Measurements from ENCODE around the gene MTG1. TPM values are rescaled to one million over a fixed set of nuclear protein-coding genes. Genes with fewer than 3 reads are reported as not detected.
A peak's percentile ranks its signal among the peaks of the same experiment; 100 is the strongest.

MTG1 gene, protein sequence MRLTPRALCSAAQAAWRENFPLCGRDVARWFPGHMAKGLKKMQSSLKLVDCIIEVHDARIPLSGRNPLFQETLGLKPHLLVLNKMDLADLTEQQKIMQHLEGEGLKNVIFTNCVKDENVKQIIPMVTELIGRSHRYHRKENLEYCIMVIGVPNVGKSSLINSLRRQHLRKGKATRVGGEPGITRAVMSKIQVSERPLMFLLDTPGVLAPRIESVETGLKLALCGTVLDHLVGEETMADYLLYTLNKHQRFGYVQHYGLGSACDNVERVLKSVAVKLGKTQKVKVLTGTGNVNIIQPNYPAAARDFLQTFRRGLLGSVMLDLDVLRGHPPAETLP
- 10 to 100 TPM; 18.8 to 23.2 TPM for total RNA-seq
- long read RNA-seq, transcript MTG1-201 (11 exons, 1,560 nt), result major isoform, 32 of 43 reads
- long read RNA-seq, partial matches to known transcripts, result 2 of 43 reads
- long read RNA-seq, other reads (novel, unspliced or antisense), result 6 of 43 reads

DNA sequence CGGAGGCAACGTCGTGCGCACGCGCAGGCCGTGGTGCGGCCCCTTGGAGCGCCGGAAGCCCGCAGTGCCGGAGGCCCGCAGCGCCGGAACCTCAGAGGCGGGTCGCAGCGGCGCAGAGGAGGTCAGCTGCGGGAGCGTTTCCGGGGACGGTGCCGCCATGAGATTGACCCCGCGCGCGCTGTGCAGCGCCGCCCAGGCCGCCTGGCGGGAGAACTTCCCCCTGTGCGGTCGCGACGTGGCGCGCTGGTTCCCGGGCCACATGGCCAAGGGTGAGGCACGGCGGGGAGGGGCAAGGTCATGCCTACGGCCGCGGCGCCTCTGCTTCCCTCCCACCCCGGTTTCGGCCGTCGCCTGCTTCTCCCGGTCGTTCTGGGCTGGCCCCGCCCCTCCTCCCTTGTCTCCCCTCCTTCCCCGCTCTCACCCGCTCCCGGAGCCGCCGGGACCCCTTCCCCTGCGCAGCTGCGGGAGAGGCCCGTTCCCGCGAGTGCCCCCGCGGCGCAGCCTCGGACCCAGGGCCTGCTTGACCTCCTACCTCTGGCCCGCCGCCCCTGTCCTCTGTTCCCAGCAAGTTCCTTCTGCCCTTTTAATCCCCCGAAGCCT lies at the start of gene MTG1:
Gene MTG1, plus strand, starts transcription at position 94 of the 600 bp plus-strand sequence. Its CDS starts 64 bp downstream, at position 158.
- ATAC-seq (peak; percentile 97 to 99), DNase-seq (peak; percentile 96)
- intact Hi-C loops (cut with DNase I), result loop anchor here in 1 of 2 donors (2.0 kb wide), 1 partner anchor 65 kb away; no protein-coding TSS in a partner anchor

DNA sequence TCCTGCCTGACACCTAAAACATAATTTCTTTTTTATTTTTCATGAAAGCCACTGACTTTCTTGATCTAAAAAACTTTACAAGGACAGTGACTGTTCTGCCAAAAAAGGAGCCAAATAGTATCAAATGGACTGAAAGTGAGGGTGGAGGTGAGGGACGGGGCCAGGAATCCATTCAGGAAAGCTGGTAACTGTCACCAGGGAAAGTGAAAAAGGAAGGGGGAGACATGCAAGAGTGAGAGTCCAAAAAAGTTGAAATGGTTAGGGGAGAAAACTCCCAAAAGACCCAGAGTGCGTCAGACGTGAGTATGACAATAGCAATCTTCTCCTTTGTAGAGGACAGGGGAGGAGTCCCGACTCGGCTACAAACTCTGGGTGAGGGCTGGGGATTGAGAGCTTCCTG lies 49.7 kb upstream of the MTG1 start:
- ATAC-seq, result no peak
- DNase-seq, result no peak
- intact Hi-C loops (cut with DNase I), result no loop called here

DNA sequence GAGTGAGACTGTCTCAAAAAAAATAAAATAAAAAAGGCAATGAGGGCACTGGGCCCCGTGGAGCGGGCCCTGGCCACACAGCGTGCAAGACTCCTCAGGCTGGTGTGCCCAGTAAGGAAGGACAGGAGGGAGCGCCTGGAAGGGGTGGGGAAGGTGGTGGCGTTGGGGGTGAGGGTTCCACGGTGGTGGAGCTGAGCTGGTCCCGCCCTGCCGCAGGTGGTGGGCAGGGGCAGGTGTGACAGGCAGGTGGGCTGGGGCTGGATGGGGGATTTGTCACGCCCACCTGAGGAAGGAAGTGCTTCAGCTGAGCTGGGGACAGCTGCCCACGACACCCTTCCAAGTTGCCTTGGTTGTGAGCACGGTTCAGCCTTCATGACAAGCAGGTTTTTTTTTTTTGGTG lies 47.5 kb upstream of the MTG1 start:
- intact Hi-C loops (cut with DNase I), result no loop called here
- ATAC-seq (no peak), DNase-seq (no peak)

DNA sequence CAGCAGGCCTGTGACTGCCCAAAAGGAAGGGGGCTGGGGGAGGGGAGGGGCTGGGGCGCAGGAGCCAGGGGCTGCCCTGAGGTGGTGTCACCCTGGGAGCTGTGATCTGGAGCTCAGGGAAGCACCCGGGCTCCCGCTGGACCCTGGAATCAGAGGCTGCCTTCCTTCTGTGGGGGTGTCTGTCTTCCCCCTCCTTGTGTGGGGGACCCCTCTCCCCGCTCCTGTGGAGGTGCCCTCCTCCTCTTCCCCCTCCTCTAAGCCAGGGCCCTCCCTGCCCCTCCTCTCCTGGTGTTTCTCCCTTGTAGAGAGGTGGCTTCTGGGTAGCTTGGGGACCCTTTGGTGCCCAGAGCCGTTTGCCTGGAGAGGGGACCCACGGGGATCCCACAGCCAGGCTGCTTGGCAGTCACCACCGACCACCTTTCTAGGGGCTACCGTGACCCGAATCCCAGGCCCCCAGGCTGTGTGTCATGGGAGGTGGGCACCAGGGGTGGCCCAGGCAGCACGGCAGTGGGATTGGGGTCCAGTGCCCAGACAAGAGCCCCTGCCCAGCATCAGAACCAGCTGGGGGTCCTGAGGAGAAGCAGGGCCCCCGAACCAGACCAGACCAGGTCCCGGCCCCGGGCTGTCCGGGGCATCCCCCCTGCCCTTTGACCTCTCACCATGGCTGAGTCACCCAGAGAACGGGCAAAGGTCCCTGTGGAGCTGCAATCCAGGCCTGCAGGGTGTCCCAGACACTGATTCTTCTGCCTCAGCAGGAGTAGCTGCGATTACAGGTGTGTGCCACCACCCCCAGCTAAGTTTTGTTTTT lies 46.0 kb upstream of the MTG1 start:
- intact Hi-C loops (cut with DNase I), result no loop called here
- no peak for ATAC-seq
- DNase-seq, result no peak

DNA sequence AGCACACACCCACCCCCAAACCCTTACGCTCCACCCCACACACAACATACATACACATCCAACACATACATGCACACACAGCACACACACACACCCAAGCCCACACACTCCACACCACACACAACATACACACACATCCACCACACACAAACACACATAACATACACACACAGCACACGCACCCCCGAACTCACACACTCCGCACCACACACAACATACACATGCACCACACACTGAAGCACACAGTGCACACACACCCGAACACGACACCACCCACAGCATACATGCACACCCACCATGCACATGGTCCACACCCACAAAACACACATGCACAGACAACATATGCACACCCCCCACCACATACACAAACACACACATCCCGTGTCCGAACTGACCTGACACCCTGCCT lies 44.8 kb upstream of the MTG1 start:
- ATAC-seq (no peak), DNase-seq (no peak)
- intact Hi-C loops (cut with DNase I), result no loop called here

DNA sequence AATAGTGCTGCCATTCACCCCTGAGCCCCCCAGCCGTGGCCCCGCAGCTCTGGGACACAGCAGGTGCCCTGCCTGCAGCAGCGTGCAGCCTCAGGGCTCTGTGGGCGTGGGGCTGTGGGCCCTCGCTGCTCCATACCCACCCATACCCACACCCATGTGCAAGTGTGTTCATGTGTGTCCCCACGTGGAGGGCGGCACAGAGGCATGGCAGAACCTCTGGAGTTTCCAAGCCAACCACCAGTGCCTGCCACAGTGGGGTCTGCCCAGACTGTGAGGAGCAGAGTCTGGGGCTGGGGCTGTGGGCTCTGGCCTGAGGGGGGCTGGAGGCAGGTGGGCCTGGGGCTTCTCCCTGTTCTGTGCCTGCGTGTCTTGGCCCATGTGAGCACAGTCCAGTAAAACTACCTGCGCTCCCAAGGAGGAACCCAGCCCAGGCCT lies 44.4 kb upstream of the MTG1 start:
- DNase-seq, result no peak
- intact Hi-C loops (cut with DNase I), result no loop called here

DNA sequence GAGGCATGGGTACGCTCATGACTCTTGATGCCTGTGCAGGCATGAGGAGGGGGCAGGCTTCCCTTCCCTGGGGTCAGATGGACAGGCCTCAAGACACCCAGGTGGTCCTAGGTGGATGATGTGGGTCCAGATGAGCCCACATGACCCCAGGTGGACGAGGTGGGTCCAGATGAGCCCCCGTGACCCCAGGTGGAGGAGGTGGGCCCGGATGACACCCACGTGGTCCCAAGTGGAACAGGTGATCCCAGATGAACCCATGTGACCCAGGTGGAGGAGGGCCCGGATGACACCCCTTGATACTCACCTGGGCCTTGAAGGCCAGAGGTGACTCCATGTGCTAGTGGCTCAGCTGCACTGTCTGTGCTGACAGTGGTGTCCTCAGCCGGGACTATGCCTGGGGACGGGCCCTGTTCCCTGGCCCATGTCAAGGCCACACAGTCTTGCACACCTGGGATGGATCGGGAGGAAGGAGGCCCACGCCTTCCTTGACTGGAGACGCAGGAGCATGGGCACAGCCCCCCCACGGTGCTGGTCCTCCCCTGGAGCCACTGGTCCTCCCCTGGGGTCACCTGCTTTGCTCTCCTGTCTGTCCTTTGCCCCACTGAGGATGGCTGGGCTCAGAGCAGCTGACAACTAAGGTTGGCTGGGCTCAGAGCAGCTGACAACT lies 43.5 kb upstream of the MTG1 start:
- ATAC-seq, result no peak
- intact Hi-C loops (cut with DNase I), result no loop called here
- no peak for DNase-seq

More for the DNA sequence above, 44.4 kb upstream of the MTG1 start:
- ATAC-seq, result no peak

DNA sequence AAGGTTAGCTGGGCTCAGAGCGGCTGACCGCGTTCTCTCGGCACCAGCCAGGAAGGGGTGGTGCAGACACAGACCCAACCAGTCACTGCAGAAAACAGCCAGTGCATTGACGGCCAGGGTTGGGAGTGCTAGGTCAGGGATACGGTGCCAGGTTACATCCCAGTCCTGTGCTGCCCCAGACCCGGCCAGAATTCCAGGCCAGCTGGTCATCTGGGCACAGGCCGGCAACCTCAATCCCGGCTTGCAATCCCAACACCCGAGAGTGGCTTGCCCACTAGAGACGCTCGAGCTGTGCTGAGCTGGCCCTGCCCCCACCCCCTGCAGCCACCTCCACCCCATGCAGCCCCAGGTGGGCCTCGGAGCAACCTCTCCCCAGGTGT lies 43.0 kb upstream of the MTG1 start:
- intact Hi-C loops (cut with DNase I), result no loop called here
- DNase-seq (no peak), ATAC-seq (no peak)

DNA sequence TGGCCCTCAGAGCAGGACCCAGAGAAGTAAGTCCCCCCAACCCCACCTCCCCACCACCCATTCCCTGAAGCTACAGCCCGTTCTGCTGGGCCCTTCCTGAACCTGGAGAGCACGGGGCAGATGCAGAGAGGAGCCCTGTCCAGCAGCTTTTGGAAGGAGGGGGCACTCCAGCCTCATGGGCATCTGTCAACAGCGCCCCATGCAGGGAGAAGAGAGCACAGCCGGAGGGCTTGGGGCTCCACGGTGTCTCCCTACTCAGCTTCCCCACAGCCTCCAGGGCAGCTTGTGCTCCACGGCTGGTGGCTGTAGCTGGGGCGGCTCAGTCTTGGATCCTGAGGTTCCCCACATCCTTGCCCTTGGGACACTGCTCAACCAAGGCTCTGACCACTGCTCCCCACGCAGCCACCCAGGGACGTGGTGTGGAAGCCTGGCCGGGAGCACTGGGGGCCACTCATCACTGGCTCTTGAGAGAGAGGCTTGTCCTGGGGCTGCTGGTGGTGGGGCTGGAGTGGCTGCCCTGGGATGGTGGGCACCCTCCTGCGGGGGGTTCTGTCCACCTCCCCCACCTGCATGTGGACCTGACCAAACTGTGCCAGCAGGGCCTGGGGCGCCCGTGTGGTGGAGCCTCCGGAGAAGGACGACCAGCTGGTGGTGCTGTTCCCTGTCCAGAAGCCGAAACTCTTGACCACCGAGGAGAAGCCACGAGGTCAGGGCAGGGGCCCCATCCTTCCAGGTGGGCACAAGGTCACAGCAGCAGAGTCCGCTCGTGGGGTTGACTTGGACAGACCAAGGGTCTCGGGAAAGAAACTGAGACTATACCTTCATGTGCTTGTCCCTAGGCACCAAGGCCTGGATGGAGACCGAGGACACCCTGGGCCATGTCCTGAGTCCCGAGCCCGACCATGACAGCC lies 42.3 kb upstream of the MTG1 start:
- ATAC-seq, result peak in 1 of 2 donors; percentile 5
- DNase-seq, result no peak

DNA sequence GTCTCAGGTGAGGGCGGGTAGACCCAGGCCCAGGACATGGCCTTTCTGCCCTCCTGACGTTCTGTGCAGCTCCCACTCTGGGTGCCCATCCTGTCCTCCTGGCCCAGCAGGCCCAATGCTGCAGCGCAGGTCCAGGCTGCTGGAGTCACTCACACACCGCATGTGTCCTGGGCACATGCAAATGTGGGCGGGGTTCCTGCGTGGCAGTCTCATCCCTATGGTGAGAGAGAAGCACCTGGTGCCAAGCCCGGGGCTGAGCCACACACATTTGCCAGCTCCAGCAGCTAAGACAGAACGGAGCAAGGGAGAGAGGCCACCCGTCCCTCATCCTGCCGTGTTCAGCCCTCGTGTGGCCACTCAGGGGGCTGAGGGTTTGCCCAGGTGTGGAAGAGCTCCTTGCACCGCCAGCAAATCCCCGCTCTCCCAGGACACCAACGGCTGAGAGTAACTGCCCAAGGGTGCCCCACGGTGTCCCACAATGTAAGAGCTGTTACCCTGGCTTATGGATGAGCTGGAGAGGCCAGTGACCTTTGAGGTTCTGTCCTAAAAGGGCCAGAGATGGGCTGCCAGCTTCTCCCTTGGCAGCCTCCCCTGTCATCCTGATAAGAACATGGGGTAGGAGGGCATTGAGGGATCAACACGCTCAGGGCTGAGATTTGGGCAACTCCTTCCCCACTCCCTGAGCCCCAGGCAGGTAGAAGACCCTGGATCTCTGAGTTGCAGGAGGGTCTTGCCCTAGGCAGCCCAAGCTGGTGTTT lies 40.6 kb upstream of the MTG1 start:
- DNase-seq (no peak), ATAC-seq (no peak)
- intact Hi-C loops (cut with DNase I), result no loop called here

More for the DNA sequence above, 42.3 kb upstream of the MTG1 start:
- intact Hi-C loops (cut with DNase I), result no loop called here

DNA sequence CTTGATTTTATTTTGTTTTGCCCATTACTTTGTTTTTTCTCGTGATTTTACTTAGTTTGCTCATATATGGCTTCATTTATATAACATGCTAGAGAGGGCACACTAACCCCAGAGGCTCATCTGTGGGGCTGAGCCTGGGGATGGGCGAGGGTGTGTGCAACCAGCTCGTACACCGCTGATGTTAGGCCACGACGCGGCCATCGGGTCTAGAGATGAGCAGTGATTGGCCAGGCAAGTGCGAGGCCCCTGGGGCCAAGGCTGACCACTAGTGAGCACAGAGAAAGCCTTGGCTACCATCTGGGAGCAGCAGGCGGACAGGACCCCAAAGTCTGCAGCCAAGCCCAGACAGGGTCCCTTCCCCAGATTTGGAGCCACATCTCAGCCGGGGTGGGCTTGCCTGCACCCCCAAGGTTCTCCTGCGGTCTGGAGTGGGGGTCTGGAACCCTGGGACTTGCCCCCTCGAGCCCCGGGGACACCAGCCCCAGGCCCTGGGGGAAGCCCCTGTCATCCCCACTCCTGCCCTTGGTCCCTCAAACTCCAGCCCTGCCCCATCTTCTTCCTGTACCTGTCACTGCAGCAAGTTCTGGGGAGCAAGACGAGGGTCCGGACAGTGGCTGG lies 39.9 kb upstream of the MTG1 start:
- intact Hi-C loops (cut with DNase I), result no loop called here
- no peak for DNase-seq
- no peak for ATAC-seq

DNA sequence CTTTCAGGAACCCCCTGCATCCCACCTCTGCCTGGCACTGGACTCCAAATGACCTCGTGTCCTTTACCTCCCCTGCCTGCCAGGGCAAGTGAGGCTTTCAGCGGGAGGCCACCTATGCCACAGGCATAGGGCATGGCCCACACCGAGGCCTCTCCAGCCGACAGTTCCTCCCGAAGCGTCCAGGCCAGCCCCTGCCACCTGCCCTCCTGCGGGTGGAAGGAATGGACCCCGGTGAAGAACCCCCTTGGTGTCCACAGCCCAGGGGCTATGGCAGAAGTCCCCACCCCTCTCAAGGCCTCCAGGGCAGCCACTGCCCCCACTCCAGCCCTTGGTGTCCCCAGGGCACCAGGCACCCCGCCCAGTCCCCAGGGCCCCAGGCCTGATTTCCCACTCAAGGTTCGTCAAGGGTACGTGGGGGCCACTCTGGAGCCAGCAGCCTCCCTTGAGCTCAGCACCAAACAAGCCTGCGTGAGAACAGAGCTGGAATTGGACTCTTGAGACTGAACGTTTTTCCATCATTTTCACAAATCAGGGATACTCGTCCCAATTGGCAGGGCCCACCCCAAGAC lies 39.2 kb upstream of the MTG1 start:
- ATAC-seq, result no peak
- no peak for DNase-seq
- intact Hi-C loops (cut with DNase I), result no loop called here

DNA sequence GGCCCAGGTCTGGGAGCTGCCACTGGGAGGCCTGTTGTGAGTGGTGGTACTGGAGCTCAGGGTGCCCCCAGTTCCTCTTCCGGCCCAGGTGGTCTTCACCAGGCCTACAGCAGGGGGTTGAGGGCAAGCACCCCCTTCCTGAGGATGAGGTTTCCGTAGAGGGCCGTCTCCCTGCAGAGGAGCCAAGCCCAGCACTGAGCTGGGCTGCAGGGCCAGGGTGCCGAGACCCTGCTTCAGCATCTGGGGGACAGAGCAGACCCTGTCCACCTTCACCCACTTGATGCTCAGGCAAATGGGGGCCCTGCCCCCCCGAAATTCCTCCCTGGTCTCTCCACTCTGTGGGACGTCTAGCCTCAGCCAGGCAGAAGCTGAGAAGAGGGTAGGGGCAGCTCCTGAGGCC lies 38.7 kb upstream of the MTG1 start:
- ATAC-seq (no peak), DNase-seq (no peak)
- intact Hi-C loops (cut with DNase I), result no loop called here

DNA sequence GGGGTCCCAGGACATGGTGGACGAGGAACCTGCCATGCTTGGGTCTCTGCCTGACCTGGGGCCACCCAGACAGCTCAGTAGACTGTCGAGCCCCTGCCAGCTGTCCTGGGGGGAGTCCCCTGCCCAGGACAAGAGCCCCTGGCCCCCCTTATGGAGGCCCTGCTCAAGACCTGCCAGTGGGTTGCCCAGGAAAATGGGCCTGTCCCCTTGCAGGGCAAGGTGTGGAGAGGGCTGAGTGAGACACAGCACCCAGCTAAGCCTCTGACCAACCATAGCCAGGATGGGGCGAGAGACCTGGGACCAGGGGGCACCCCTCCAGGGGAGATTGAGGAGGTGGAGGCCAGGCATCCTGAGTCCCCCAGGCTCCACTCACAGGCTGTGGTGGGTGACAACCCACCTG lies 38.0 kb upstream of the MTG1 start:
- intact Hi-C loops (cut with DNase I), result no loop called here
- DNase-seq (no peak), ATAC-seq (no peak)

DNA sequence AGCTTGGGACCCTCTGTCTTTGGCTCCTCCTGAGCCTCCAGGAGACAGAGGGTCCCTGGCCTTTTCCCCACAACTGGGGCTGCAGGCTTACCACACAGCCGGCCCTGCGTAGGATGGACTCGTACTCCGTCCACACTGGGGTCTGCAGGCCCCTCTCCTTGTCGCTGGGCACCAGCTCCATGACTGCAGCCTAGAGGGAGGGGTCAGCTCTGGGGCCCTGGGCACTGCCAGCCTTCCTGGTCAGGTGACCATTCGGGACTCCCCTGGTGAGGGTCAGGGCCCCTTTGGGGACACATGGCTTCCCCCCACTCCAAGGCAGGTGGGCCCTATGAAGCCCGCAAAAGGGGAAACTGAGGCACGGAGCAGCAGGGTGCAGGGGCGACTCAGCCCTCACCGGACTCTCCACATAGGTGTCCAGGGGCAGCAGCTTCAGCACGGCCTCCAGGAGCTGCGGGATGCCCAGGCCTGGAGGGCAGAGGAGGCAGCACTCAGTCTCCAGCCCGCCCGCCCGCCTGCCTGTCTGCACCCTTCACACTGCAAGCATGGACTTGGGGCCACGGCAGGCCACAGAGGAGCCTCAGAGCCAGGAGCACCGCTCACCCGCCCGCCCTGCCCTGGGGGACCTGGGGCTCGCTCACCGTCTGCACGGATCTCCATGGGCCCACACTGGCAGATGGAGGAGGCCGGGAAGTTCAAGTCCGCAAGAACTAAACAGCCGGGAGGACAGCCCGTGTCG lies 37.2 kb upstream of the MTG1 start:
- DNase-seq (no peak), ATAC-seq (peak in 1 of 2 donors; percentile 0)
- intact Hi-C loops (cut with DNase I), result no loop called here
